GM08714 (cell line): ENCODE data around the gene LIMS1.
"Not testable (repeated sequence)": the region's sequence is repeated elsewhere in the genome, so short reads cannot be mapped to it uniquely, and the experiment has no call there.

ENCODE experiments used
- H3K4me3 ChIP-seq: fragments of 200-500 bp; sonication (Bioruptor generic); 2 replicates; pipeline ENCODE4 v1.5.1; 2014; ENCODE audit warnings: mild to moderate bottlenecking, low read length, inconsistent platforms
- ZNF274 ChIP-seq: IDR thresholded peaks from 2 replicates; pipeline ENCODE4 v1.6.1; 2012; ENCODE audit warnings: mild to moderate bottlenecking, low read depth, low read length

LIMS1 gene

DNA sequence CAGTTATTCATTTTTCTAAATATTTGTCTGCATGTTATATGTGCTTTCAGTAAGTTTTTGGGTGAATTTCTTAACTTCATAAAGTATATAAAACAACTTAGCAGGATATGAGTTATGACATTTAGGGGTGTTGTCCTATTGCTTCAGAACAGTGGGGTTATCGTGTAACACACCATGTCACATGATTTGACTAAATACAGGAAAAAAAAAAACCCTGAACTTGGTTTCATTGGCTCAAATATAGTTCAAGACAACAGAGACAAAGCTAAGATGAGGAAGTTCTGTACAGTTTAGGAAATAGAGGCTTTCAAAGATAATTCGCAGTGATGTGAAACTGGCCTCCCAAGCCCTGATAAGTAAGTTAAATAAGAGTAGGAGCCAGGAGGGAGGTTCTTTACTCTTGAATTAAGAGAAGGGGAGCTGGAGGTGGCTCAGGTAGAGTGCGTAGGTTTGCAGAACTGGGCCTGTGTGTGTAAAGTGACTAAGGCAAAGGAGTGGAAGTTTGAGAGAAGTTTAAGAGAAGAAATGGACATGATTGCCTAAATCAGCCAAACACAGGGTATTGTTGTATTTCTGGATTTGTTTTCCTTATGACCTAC lies 53.9 kb downstream of the LIMS1 start:
- TF ChIP-seq ZNF274 = no peak

DNA sequence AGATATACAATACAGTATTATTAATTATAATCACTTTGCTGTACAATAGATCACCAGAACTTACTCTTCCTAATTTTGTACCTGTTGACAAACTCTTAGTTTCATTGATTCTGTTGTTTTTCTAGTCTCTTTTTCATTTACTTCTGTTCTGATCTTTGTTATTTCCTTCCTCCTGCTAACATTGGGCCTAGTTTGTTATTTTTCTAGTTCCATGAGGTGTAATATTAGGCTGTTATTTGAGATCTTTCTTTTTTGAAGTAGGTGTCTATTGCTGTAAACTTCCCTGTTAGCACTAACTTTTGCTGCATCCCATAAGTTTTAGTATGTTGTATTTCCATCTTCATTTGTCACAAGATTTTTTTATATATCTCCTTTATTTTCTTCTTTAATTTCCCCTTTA lies 55.1 kb downstream of the LIMS1 start:
- H3K4me3 ChIP-seq = no peak overlapping the region
- no peak for TF ChIP-seq ZNF274

More for the DNA sequence above, 53.9 kb downstream of the LIMS1 start:
- peak overlapping the region; percentile 29; the same call in 1 of the 2 replicates for H3K4me3 ChIP-seq

DNA sequence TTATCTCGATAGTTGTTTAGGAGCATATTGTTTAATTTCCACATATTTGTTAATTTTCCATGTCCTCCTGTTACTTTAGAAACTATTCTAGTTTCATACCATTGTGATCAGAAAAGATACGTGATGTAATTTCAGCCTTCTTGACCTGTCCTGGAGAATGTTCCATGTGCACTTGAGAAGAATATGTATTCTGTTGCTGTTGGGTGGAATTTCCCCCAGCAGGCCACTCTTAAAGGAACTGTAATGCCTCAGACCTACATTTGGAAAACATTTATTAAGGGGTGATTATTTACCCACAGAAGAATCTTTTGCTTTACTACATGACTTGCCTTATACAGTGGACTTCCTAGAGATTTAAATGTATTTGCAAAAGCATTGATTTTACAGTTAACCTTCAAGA lies 55.5 kb downstream of the LIMS1 start:
- no peak for TF ChIP-seq ZNF274
- no peak overlapping the region for H3K4me3 ChIP-seq

DNA sequence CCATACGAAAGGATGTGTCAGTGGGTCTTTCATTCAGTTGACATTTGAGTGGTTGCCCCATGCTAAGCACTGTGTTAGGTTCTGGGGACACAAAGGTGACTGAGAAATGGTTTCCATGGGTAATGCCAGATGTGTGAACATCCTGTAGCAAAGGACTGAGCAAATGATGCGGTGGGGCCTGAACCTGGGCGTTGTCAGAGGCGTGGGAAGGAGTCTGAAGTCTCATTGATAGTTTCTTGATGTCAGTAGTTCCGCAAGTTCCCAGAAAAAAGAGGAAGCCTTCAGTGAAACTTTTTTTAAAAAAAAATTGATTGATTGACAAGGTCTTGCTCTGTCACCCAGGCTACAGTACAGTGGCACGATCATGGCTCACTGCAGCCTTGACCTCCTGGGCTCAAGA lies 56.9 kb downstream of the LIMS1 start:
- TF ChIP-seq ZNF274 = no peak
- H3K4me3 ChIP-seq = no peak overlapping the region

DNA sequence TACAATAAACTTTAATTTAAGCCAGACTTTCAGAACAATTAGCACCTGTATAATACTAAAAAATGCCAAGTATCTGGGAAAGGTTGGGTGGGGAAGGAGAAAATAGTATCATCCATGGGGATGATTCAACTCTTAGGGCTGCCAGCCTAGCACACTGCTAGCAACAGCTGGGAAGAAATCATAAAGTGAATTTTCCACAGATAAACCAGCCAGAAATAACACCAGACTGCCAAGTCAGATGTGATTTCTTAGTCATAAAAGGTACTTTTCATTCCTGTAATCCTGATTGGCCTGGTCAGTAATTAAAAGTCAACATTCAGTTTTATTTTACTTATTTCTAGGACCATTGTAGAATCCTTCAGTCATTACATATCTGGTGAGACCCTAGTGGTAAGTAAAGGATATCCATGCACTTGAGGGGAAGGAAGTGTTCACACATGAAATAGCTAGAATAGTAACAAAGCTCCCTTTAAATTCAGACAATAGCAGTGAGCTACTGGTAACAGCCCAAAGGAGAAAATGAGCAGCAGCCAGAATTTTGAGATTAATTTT lies 59.4 kb downstream of the LIMS1 start:
- TF ChIP-seq ZNF274 = no peak
- no peak overlapping the region for H3K4me3 ChIP-seq

DNA sequence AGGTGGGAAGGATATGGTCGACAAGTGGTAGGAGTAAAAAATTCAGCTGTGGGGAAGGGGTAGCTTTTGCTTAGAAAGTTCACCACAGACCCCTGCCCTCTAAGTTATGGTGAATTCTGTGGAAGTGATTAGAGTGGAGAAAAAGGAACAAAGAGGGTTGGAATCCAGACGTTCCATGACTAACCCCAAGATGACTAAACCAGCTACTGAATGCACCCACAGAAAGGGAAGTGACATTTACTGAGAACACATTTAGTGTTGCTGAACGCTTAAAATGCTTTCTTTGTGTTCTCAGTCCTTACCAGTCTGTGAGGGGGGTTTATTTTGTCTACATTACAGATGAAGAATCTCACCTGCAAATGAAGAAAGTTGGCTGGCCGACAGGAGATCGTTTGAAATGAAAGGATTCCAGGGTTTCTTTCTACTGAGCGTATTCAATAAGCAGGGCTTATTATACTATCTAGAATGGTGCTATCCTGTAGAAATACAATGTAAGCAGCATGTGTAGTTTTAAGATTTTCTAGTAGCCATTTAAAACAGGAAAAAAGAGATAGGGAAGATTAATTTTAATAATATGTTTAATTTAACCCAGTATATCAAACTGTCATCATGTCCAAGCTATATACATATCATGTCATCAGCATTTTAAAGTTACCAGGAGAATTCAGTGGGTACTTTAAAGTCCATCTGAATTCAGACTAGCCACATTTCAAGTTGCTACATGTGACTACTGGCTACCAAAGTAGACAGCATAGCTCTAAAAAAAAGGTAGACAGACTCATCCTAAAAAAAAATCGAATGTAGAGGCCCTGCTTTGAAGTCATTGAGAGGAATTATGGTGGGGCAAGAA lies 60.1 kb downstream of the LIMS1 start:
- peak overlapping the region; percentile 55; the same call in 1 of the 2 replicates for H3K4me3 ChIP-seq
- TF ChIP-seq ZNF274 = no peak

DNA sequence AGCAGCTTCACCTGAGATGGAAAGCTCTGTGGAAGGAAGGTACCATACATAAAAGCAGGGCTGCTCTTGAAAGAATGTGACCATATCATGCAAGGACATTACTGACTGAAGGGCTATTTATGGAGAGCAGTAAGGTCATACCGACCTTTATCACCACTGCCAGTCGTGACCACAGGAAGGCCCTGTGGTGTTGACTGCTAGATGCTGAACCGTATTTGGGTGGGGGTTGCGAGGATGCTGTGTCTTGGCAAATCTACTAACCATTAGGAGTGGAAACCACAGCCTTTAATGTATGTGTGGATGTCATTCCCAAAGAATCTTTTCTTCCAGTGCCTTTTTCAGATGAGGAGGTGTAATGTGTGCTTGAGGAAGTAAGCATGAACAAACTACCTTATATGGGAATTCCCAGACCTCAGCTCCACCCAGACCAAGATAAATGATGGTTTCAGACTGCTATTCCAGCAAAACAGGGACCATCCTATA lies 60.8 kb downstream of the LIMS1 start:
- TF ChIP-seq ZNF274 = no peak
- H3K4me3 ChIP-seq = peak overlapping the region; percentile 55; the same call in 1 of the 2 replicates

DNA sequence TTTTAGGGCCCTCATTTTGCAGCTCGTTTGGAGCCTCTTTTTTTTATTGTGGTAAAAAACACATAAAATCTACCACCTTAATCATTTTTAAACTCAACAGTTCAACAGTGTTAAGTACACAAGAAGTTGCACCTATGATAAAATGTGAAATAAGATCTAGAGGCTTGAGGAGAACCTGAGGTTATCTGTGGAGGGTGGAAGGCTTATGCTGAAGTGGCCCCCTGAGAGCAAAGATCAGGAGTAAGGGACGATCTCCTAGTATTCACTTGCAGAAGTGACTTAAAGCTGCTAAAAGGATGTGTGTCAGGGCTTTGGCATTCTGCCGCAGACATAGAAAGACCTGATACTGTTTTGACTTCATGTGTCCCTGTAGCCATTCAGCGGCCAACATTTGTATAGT lies 61.5 kb downstream of the LIMS1 start:
- not testable (repeated sequence) for H3K4me3 ChIP-seq

DNA sequence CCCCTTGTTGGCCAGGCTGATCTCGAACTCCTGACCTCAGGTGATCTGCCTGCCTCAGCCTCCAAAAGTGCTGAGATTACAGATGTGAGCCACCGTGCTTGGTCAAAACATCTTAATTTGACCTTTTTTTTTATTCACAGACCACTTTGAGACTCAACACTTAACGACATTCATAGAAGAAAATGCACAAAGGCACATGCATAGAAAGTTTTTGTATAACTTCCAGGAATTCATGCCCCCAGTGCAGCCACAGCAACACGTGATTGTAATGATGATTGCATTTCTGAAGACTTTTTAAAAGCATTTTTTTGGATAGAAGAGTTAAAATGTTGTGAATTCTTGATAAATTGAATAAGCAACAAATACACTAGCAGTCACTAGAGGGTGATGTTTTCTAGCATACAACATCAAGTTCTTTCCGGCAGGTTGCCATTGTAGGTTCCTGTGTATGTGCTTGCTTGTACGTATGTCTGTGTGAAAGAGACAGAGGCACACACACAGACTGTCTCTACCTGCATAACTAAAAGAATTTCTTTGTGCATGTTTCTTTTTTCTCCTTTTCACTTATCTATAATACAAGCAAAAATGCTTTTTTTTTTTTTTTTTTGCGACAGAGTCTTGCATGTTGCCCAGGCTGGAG lies 63.0 kb downstream of the LIMS1 start:
- H3K4me3 ChIP-seq = not testable (repeated sequence)

DNA sequence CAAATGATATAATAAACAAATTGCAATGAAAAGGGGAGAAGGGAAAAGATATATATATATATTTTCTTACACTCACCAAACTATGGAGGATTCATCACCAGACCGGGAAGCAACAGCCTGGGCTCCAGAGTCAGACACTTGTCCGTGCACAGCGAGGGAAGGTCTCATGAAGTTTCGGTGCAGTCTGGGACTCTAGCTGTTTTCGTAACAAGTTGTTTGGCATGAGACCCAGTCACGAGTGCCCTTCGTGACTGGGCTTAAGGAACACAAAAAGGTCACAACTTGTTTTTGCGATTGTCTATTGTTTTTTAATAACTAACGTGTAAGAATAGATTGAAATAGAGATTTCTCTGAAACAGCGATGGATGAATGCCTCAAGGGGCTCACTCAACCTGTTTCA lies 66.9 kb downstream of the LIMS1 start:
- not testable (repeated sequence) for H3K4me3 ChIP-seq

DNA sequence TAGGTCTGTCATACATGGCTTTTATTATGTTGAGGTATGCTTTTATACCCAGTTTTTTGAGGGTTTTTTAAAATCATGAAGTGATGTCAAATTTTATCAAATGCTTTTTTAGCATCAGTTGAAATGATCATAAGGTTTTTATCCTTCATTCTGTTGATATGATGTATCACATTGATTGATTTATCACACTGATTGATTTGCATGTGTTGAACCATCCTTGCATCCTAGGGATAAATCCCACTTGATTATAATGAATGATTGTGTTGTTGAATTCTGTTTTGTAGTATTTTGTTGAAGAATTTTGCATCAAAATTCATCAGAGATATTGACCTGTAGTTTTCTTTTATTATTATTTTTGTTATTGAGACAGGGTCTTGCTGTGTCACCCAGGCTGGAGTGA lies 68.2 kb downstream of the LIMS1 start:
- no peak for TF ChIP-seq ZNF274
- no peak overlapping the region for H3K4me3 ChIP-seq

DNA sequence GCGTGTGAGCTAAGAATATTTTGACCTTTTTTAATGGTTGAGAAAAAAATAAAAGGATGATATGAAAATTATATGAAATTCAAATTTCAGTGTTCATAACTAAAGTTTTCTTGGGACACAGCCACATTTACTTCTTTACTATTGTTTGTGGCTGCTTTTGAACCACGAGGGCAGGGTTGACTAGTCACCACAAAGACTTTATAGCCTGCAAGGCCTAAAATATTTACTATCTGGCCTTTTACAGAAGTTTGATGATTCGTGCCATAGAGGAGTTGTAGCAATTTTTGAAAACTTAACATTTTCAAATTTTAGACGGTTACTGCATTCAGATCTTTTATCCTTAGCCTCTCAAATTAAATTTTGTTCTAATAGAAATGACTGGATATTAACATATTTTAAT lies 69.9 kb downstream of the LIMS1 start:
- TF ChIP-seq ZNF274 = no peak

DNA sequence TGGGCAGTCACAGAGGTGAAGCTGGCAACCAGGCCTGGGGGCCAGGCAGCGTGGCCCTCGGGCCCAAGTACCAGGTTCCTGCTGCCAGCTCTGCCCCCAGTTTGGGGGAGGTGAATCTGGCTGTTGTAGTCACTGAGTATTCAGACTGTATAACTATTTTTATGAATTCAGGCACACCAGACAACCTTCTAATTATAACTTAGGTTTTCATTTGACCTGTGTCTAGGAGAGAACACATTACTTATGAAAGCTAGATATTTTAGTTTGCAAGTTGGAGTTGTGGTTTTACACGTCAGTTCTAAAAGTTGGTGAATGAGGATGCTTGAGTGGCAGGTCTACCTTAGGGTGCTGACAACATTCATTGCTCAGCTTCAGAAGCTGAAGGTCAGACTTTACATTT lies 71.7 kb downstream of the LIMS1 start:
- TF ChIP-seq ZNF274 = no peak

More for the DNA sequence above, 69.9 kb downstream of the LIMS1 start:
- no peak overlapping the region for H3K4me3 ChIP-seq

DNA sequence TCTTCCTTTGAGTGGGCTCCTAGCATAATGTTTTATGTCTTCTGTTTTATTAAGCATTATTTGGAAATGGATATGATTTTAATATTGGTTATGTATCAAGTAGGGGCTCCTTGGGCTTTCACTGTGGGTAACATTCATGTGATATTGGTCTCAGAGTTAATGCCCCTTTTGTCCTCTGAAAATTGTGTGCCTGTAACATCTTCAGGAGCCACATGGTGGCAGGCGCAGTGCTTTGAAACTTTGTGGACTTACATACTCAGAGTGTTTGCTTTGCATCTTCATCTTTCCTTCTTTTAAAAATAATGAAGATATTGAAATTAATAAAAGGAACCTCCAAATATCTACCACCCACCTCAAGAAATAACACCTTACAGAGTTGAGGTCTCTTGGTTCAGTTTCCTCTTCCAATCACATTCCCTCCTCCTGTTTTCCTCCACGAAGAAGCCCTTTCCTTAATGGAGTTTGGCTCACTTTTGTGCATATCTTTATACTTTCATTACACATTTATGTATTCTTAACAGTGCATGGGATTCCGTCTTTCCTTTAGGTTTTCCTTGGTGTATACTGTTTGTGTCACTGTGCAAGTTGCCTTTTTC lies 73.5 kb downstream of the LIMS1 start:
- H3K4me3 ChIP-seq = no peak overlapping the region
- TF ChIP-seq ZNF274 = no peak

More for the DNA sequence above, 71.7 kb downstream of the LIMS1 start:
- H3K4me3 ChIP-seq = no peak overlapping the region
